SK-N-SH (cell line): ENCODE results near the gene DGKD. TPM values are rescaled to one million over a fixed set of nuclear protein-coding genes. Genes with fewer than 3 reads are reported as not detected.

Experiments
- CTCF ChIA-PET: fragments of 300-600, 350-600 bp; formaldehyde crosslinking; extraction: SDS; loops from one replicate; lab custom pipeline; 2021; lab: Yijun Ruan, JAX
- POLR2A ChIA-PET: fragments of 350-600 bp; sonication (Branson Sonifier 250); formaldehyde crosslinking; extraction: SDS; loops from one replicate; lab custom pipeline; 2020; ENCODE audit warnings: antibody characterized with exemption, inconsistent platforms; lab: Yijun Ruan, JAX
- DNase-seq: peaks from one replicate; pipeline ENCODE4 v3.0.0; 2012
- H2AFZ ChIP-seq: fragments of 200-600 bp; sonication (generic); 2 replicates; pipeline ENCODE4 v1.8.1; 2016; ENCODE audit warnings: antibody characterized with exemption, mild to moderate bottlenecking, low read depth
- H3F3A ChIP-seq: fragments of 200-600 bp; sonication (generic); replicated peaks from 2 replicates; pipeline ENCODE3; 2016; ENCODE audit warnings: antibody characterized with exemption, mild to moderate bottlenecking; ENCODE audit not compliant: insufficient read depth
- H3K27ac ChIP-seq, 2 experiments: fragments of 200-500 bp in 1 of 2; fragments of 200-600 bp in 1 of 2; sonication (Bioruptor generic) in 1 of 2; sonication (generic), shearing (Covaris generic) in 1 of 2; 2 replicates each; pipeline versions ENCODE4 v1.5.1 to v1.6.1; 2014 to 2016; ENCODE audit warnings: low read depth in 2 of 2, inconsistent platforms in 1 of 2, low read length in 1 of 2, mild to moderate bottlenecking in 1 of 2, mixed read lengths in 1 of 2
- H3K27me3 ChIP-seq: fragments of 200-600 bp; sonication (generic), shearing (Covaris generic); 2 replicates; pipeline ENCODE4 v1.6.1; 2016; ENCODE audit warnings: mixed run types; ENCODE audit not compliant: insufficient read depth
- H3K36me3 ChIP-seq, 2 experiments: fragments of 200-500 bp in 1 of 2; fragments of 200-600 bp in 1 of 2; sonication (Bioruptor generic) in 1 of 2; sonication (generic) in 1 of 2; replicated peaks in 1 of 2; 2 replicates each; pipeline versions ENCODE3 to v1.5.1; 2014 to 2016; ENCODE audit warnings: low read length in 1 of 2, mild to moderate bottlenecking in 1 of 2; ENCODE audit not compliant: insufficient read depth in 2 of 2, control insufficient read depth in 1 of 2
- H3K4me1 ChIP-seq, 2 experiments: fragments of 200-500 bp in 1 of 2; fragments of 200-600 bp in 1 of 2; sonication (Bioruptor generic) in 1 of 2; sonication (generic), shearing (Covaris generic) in 1 of 2; 2 replicates each; pipeline versions ENCODE4 v1.5.1 to v1.6.1; 2014 to 2016; ENCODE audit warnings: low read depth in 1 of 2, low read length in 1 of 2, mixed run types in 1 of 2; ENCODE audit not compliant: insufficient read depth in 2 of 2, control insufficient read depth in 1 of 2
- H3K4me2 ChIP-seq: fragments of 200-600 bp; sonication (generic), shearing (Covaris generic); 2 replicates; pipeline ENCODE4 v1.6.1; 2017; ENCODE audit warnings: mixed run types
- H3K4me3 ChIP-seq, 2 experiments: fragments of 200-500 bp in 1 of 2; fragments of 200-600 bp in 1 of 2; sonication (Bioruptor generic) in 1 of 2; sonication (generic), shearing (Covaris generic) in 1 of 2; 2 replicates each; pipeline versions ENCODE4 v1.5.1 to v1.8.1; 2014 to 2016; ENCODE audit warnings: low read depth in 2 of 2, inconsistent platforms in 1 of 2, low read length in 1 of 2, mild to moderate bottlenecking in 1 of 2, mixed read lengths in 1 of 2, moderate library complexity in 1 of 2
- H3K79me2 ChIP-seq: fragments of 200-600 bp; sonication (generic); 2 replicates; pipeline ENCODE4 v1.8.1; 2017; ENCODE audit warnings: mild to moderate bottlenecking; ENCODE audit not compliant: insufficient read depth
- H3K9ac ChIP-seq: fragments of 200-600 bp; sonication (generic); 2 replicates; pipeline ENCODE4 v1.6.1; 2017; ENCODE audit warnings: mixed run types
- H3K9me2 ChIP-seq: fragments of 200-600 bp; sonication (generic); 2 replicates; pipeline ENCODE4 v1.6.1; 2017; ENCODE audit warnings: mixed run types
- H3K9me3 ChIP-seq: fragments of 200-600 bp; sonication (generic); 2 replicates; pipeline ENCODE4 v1.6.1; 2017; ENCODE audit warnings: mixed run types, mild to moderate bottlenecking, moderate library complexity
- H4K20me1 ChIP-seq: fragments of 200-600 bp; sonication (generic); 2 replicates; pipeline ENCODE4 v1.6.1; 2017; ENCODE audit warnings: mild to moderate bottlenecking, mixed run types; ENCODE audit not compliant: insufficient read depth
- CHD2 ChIP-seq: fragments of 150-350 bp; IDR thresholded peaks from 2 replicates; pipeline ENCODE4 v1.6.1; 2018; ENCODE audit warnings: low read length; ENCODE audit not compliant: partially characterized antibody
- CTCF ChIP-seq: fragments of 200-600 bp; sonication (generic); IDR thresholded peaks from 2 replicates; pipeline ENCODE4 v1.6.1; 2017; ENCODE audit warnings: antibody characterized with exemption, mild to moderate bottlenecking, moderate library complexity
- GABPA ChIP-seq: IDR thresholded peaks from 2 replicates; pipeline ENCODE4 v1.4.0; 2012; ENCODE audit warnings: low read depth, mild to moderate bottlenecking
- GATA2 ChIP-seq: sonication (generic); formaldehyde crosslinking; IDR thresholded peaks from 2 replicates; pipeline ENCODE4 v1.5.0; 2020; ENCODE audit warnings: mild to moderate bottlenecking, missing genetic modification reagents
- JUND ChIP-seq: IDR thresholded peaks from 2 replicates; pipeline ENCODE4 v1.4.0; 2012
- NFIC ChIP-seq: IDR thresholded peaks from 2 replicates; pipeline ENCODE4 v1.4.0; 2012; ENCODE audit warnings: borderline replicate concordance
- NRF1 ChIP-seq: IDR thresholded peaks from 2 replicates; pipeline ENCODE4 v1.6.1; 2012; ENCODE audit warnings: low read depth, mild to moderate bottlenecking, low read length
- PBX3 ChIP-seq: IDR thresholded peaks from 2 replicates; pipeline ENCODE4; 2012
- TAF1 ChIP-seq: IDR thresholded peaks from 2 replicates; pipeline ENCODE4 v1.6.1; 2012; ENCODE audit warnings: low read depth, mild to moderate bottlenecking, low read length, moderate library complexity, borderline replicate concordance
- TCF12 ChIP-seq: IDR thresholded peaks from 2 replicates; pipeline ENCODE4 v1.4.0; 2012
- TEAD4 ChIP-seq: IDR thresholded peaks from 2 replicates; pipeline ENCODE4 v1.4.0; 2012; ENCODE audit warnings: mild to moderate bottlenecking, borderline replicate concordance; ENCODE audit not compliant: insufficient read depth
- YY1 ChIP-seq: IDR thresholded peaks from 2 replicates; pipeline ENCODE4 v1.4.0; 2012; ENCODE audit warnings: low read depth, mild to moderate bottlenecking
- WGBS: methylation state at CpG from one replicate; pipeline ENCODE4 v1.1.6; 2017; ENCODE audit warnings: low lambda C conversion rate; 5-methylcytosine and 5-hydroxymethylcytosine counted together
- polyA plus RNA-seq, 3 experiments: library from polyadenylated mRNA; depleted of rRNA; stranded (reverse); fragments of >200 nt; gene quantifications; 2 replicates each; pipeline ENCODE4 v1.2.3, GENCODE V29; 2012

DGKD gene
- polyA plus RNA-seq, 1 of the 3 experiments (the other 2 are of a cell fraction), result 21.7 TPM

- Histone ChIP-seq H3K9me2 (no peaks in the 10 kb centered on the region), H2AFZ (no peak overlapping the region), H3K36me3 (peaks cover 0 to 20% of the 10 kb centered on the region in 2 experiments), H3K27me3 (no peaks in the 10 kb centered on the region), H3K79me2 (peaks cover 62% of the 10 kb centered on the region), H3K27ac (no peak overlapping the region), H3K9me3 (no peaks in the 10 kb centered on the region; the same call in 1 of the 2 replicates), H3K4me1 (peaks cover 0 to 3% of the 10 kb centered on the region in 2 experiments; a peak in 2 of 4 replicates), H3K4me2 (no peak overlapping the region), H3F3A (no peaks in the 10 kb centered on the region), H4K20me1 (0 out of 2 replicates have a peak, but pooled peaks cover 2% of the 10 kb centered on the region), H3K9ac (no peak overlapping the region), H3K4me3 (no peak overlapping the region)
- CTCF ChIA-PET, result no interaction called here
- WGBS, result 92% methylated on average over 7 of the region's 7 CpGs
- no peak for DNase-seq
- POLR2A ChIA-PET, result no interaction called here
- no peak for TF ChIP-seq TAF1
- no peak for TF ChIP-seq GATA2 (CRISPR knock-in tag)
- no peak for TF ChIP-seq CHD2
- no peak for TF ChIP-seq GABPA
- TF ChIP-seq NRF1, result no peak
Observed at GRCh38 chr2:233361297-233361696, 7.0 kb downstream of the DGKD start.

- Histone ChIP-seq H3K4me3 (no peak overlapping the region), H3K4me1 (no peaks in the 10 kb centered on the region; a peak in 2 of 4 replicates), H3F3A (no peaks in the 10 kb centered on the region), H3K4me2 (no peak overlapping the region), H3K27me3 (no peaks in the 10 kb centered on the region), H3K36me3 (peaks cover 0 to 19% of the 10 kb centered on the region in 2 experiments), H4K20me1 (no peaks in the 10 kb centered on the region), H2AFZ (no peak overlapping the region), H3K9me3 (no peaks in the 10 kb centered on the region; the same call in 1 of the 2 replicates), H3K9me2 (no peaks in the 10 kb centered on the region), H3K9ac (no peak overlapping the region), H3K79me2 (peaks cover 54% of the 10 kb centered on the region), H3K27ac (no peak overlapping the region)
- ChIA-PET POLR2A (no interaction called here), CTCF (no interaction called here)
- WGBS, result 79% methylated on average over 2 of the region's 2 CpGs
- TF ChIP-seq TCF12, result no peak
- no peak for TF ChIP-seq CTCF
- no peak for TF ChIP-seq JUND
- no peak for TF ChIP-seq PBX3
- TF ChIP-seq TEAD4, result no peak
- no peak for TF ChIP-seq NFIC
- no peak for TF ChIP-seq TAF1
- TF ChIP-seq YY1, result no peak
- no peak for DNase-seq
Observed at GRCh38 chr2:233362742-233363141, 8.4 kb downstream of the DGKD start.
